Hematopoietic multipotent progenitor cell (in vitro differentiated cells): ENCODE measurements around the gene ADAM19. TPM values are rescaled to one million over a fixed set of nuclear protein-coding genes. Genes with fewer than 3 reads are reported as not detected.

Experiments
- DNase-seq, 3 donors: peaks; one replicate each; pipeline ENCODE4 v3.0.0-alpha.2; 2011 to 2015; ENCODE audit warnings: low read depth in 2 of 3, low spot score in 2 of 3
- total RNA-seq: library from RNA; depleted of rRNA; stranded (reverse); fragments of >200 nt; gene quantifications from one replicate; pipeline ENCODE4 v1.2.3, GENCODE V29; 2012

Gene ADAM19
- total RNA-seq, 1 donor, result 2.2 TPM

DNA sequence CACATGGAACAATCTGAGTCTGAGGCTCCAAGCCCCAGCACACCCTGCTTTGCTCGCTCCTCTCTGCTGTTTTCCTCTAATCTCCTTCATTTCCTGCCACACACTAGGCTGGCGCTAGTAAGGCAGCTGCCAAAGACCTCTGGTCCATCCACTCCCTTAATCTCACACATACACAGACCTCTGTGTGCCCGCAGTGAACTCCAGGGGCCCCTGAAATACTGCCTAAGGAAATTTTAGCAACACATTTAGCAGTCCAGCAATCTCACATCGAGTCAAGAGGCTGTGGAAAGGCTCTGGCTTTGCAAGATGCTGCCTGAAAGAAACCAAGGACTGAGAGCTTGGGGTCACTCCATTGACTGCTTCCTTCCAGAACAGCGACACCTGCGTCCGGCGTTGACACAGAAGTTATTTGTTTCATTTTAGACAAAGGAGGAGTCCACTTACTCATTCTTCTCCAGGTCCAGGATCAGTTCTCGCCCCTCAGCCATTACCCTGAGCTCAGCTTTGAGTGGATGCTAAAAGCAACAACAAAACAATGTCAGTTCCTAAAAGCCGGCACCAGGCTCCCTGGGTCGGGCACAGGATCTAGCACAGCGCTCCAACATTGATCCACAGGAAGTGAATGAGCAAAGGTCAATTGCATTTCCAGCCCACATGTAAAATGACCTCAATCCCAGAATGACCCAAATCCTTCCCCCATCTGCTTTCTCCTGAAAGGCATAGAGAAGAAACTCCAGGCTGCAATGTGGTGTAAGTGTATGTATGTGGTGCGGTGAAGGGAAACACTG, 11.5 kb downstream of the ADAM19 start:
- peak in 2 of 3 donors; percentile 40 to 59 for DNase-seq

GRCh38 chr5:157563373-157563928, 12.1 kb downstream of the ADAM19 start:
- DNase-seq, result no peak

GRCh38 chr5:157562111-157562581, 13.4 kb downstream of the ADAM19 start:
- DNase-seq, result no peak

- no peak for DNase-seq
Observed at GRCh38 chr5:157561110-157561509, 14.5 kb downstream of the ADAM19 start.

- DNase-seq, result no peak
Observed at GRCh38 chr5:157559301-157559700, 16.3 kb downstream of the ADAM19 start.

DNA sequence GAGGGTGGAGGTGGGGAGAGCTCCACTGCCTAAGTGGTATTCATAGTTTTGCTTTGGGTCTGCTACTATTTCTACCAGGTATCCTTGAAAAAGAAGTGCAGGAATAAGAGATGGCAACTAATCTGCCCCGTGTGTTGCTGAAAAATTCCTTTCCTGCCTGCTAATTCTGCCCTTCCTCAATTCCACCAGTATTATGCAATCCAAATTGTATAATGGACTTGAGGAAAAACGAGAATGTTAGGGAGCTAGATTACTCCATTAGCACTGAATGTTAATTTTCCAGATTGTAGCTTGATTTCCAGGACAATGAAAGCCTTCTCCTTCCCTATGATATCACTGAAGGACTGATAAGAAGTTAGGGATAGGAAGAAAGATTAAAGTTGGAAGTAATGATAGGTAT, 16.9 kb downstream of the ADAM19 start:
- DNase-seq, result no peak

DNA sequence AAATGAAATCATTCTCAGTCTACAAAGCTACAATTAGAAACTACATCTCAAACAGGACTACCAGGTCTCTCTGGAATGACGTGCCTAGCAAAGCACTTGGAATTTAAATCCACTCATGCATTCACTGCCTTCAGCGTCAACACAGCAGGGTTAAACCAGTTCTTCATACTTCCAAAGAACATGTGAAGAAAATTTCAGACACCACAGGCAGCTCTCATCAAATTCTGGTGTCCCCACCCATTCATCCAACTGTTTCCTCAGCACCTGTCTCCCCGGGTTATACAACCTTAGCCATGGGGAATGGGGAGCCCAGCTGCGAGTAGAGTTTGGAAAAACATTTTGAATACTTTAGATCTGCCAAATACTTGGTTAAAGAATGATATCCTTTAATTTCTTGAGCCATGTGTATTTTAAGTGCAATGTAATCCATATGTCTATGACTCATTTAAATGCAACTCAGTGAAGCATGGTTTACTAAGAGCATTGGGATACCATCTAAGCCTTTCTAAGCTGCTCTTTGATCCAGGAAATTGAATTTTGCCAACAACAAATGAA, 17.5 kb downstream of the ADAM19 start:
- DNase-seq, result no peak

GRCh38 chr5:157556615-157557418, 18.8 kb downstream of the ADAM19 start:
- DNase-seq, result no peak

GRCh38 chr5:157555037-157555640, 20.4 kb downstream of the ADAM19 start:
- DNase-seq, result no peak

- no peak for DNase-seq
Observed at GRCh38 chr5:157554179-157555036, 21.2 kb downstream of the ADAM19 start.

DNA sequence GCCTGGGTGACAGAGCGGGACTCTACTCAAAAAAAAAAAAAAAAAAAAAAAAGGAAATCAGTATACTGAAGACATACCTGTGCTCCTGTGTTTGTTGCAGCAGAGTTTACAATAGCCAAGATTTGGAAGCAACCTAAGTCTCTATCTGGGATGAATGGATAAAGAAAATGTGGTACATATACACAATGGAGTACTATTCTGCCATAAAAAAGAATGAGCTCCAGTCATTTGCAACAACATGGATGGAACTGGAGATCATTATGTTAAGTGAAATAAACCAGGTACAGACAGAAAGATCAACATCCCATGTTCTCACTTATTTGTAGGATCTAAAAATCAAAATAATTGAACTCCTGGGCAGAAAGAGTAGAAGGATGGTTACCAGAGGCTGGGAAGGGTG, 22.9 kb downstream of the ADAM19 start:
- no peak for DNase-seq

DNA sequence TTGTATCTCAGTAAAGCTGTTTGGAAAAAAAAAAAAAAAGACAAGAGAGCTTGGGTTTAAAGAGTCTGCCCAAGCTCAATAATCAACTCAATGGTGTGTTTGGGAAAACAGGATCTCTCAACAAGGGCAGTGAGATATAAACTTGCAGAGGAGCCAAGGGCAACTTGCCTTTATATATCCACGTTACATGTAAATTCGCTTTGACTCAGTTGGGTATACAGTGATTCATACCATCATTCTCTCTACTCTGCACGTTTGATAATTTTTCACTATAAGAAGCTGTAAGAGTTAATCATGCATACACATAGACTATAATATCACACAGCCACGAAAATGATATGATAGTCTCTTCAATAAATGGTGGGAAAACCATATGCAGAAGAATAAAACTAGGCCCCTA, 24.9 kb downstream of the ADAM19 start:
- no peak for DNase-seq

GRCh38 chr5:157549954-157550549, 25.5 kb downstream of the ADAM19 start:
- no peak for DNase-seq

DNA sequence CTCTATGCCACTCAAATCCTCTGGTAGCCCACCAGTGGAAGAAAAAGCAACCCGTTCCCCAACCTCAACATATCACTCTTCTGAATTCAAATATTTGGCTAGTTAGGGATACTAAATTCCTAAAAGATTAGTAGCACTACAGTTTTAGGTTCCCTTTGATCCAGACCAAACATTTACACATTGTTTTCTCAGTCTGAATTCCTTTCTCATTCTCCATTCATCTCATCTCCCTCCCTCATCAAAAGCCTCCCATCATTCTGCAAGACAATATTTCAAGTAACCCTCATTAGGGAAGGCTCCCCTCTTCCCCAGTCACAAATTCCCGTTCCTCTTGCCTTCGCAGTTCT, 26.3 kb downstream of the ADAM19 start:
- DNase-seq, result no peak

DNA sequence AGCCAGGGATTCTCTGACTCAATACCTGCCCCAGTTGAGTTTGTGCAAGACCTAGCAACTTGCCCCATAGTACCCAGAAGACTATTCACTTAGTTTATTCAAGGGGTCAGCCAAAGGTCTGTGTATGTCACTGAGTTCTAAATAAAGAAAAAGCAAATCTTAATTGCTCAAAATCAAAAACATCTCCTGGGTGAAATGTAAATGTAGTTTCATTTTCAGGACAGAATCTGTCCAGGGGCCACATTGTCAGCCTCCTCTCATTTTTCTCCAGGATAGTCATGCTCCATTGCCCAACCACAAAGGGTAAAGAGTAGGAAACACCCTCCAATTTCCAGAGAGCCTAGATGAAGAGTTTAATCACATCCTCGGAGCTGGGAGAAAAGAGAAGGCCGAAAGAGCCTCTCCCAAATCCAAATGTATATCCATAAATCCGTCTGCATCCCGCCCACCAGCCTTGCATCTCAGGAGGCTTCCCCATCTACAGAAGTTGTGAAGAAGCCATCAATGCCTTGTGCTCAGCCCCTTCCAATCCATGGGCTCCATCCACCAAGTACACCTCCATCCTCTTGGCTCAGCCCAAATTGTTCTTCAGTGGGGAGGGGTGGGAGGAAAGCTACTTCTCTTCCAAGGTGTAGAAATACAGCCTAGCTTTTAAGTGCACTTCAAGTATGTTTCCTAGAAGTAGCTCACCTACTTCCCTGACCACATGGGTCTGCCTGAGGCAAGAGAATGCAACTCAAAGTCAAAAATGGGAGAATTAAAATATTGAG, 26.9 kb downstream of the ADAM19 start:
- no peak for DNase-seq

GRCh38 chr5:157547941-157548512, 27.5 kb downstream of the ADAM19 start:
- DNase-seq, result no peak

DNA sequence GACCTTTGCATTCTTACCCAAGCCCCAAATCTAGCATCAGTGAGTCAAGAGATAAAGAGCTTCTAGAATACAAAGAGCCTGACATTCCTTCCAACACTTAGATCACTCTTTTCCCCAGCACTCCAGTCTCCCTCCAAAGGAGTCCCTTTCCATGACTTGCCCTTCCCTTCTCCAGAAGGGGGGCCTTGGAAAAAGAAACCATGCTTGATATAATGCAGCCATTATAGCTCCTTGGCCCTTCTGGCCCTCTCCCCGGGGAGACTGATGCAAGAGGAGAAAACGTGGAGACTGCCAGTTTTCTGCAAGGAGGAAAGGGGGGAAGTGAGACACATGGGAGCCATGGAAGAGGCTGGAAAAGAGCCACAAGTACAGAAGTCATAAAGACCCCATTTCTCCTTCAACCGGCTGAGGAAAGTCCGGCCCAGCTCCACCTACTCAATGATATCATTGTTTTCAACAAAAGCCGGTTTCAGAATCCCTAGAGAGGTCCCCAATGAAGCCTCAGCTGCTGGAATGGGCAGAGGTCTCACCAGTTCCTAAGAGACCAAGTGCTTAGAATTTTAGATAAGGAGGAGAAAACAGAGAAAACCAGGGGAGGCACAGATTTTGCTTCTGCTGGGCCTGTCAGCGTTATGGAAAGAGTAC, 29.0 kb downstream of the ADAM19 start:
- DNase-seq, result no peak
